Activated CD8-positive, alpha-beta memory T cell treated with anti-CD3 and anti-CD28 coated beads for 36 hours (primary cell): ENCODE data around the gene HSPB2. TPM values are rescaled to one million over a fixed set of nuclear protein-coding genes. Genes with fewer than 3 reads are reported as not detected.

ENCODE experiments used
- CTCF ChIA-PET: fragments of 350-600 bp; sonication (Branson Sonifier 250); formaldehyde crosslinking; loops from one replicate; lab custom pipeline; 2021; ENCODE audit warnings: antibody characterized with exemption; lab: Charles Lee
- POLR2A ChIA-PET: fragments of 350-600 bp; sonication (Branson Sonifier 250); formaldehyde crosslinking; loops from one replicate; lab custom pipeline; 2021; ENCODE audit warnings: antibody characterized with exemption; lab: Charles Lee
- total RNA-seq, 2 experiments: library from RNA; stranded (reverse); gene quantifications; one replicate each; pipeline ENCODE4 v1.2.3, GENCODE V29; 2021

HSPB2 gene
- total RNA-seq, 2 experiments from 2014 or later, result not detected

- ChIA-PET POLR2A (no interaction called here), CTCF (interaction anchor here (1.0 to 1.7 kb wide), 2 partner anchors 66 to 350 kb away, joined by 3 to 6 read pairs; no protein-coding TSS in a partner anchor)
Observed at GRCh38 chr11:111930472-111930871, 17.9 kb downstream of the HSPB2 start.

GRCh38 chr11:111932611-111932950 lies 20.0 kb downstream of the HSPB2 start:
- ChIA-PET POLR2A (interaction anchor here (1.6 kb wide), 1 partner anchor 62 kb away, joined by 3 read pairs; the partner anchor contains the start of gene ALG9), CTCF (interaction anchor here (0.9 to 3.1 kb wide), 8 partner anchors 13 to 64 kb away, joined by 3 to 28 read pairs (median 5); partner anchors contain the start of gene ALG9)

- ChIA-PET CTCF (interaction anchor here (1.4 to 3.1 kb wide), 3 partner anchors 10 to 48 kb away, joined by 3 to 28 read pairs (median 4); no protein-coding TSS in a partner anchor), POLR2A (interaction anchor here (1.6 kb wide), 1 partner anchor 62 kb away, joined by 3 read pairs; the partner anchor contains the start of gene ALG9)
Observed at GRCh38 chr11:111933176-111933575, 20.6 kb downstream of the HSPB2 start.

GRCh38 chr11:111933872-111934271 lies 21.3 kb downstream of the HSPB2 start:
- CTCF ChIA-PET, result interaction anchor here (1.4 to 3.1 kb wide), 4 partner anchors 9 to 47 kb away, joined by 3 to 28 read pairs (median 6); no protein-coding TSS in a partner anchor
- POLR2A ChIA-PET, result interaction anchor here (0.7 kb wide), 1 partner anchor 123 kb away, joined by 4 read pairs; no protein-coding TSS in a partner anchor

GRCh38 chr11:111934306-111934705 lies 21.8 kb downstream of the HSPB2 start:
- ChIA-PET POLR2A (interaction anchor here (0.7 kb wide), 1 partner anchor 123 kb away, joined by 4 read pairs; no protein-coding TSS in a partner anchor), CTCF (interaction anchor here (1.5 to 2.0 kb wide), 2 partner anchors 8 to 10 kb away, joined by 4 to 9 read pairs; no protein-coding TSS in a partner anchor)

- CTCF ChIA-PET, result interaction anchor here (0.6 to 3.4 kb wide), 3 partner anchors 9 to 81 kb away, joined by 3 to 17 read pairs (median 9); no protein-coding TSS in a partner anchor
- POLR2A ChIA-PET, result interaction anchor here (0.6 to 1.4 kb wide), 2 partner anchors 8 to 9 kb away, joined by 3 to 7 read pairs; no protein-coding TSS in a partner anchor
Observed at GRCh38 chr11:111935317-111936039, 22.9 kb downstream of the HSPB2 start.

- ChIA-PET CTCF (interaction anchor here (3.4 kb wide), 1 partner anchor 9 kb away, joined by 17 read pairs; no protein-coding TSS in a partner anchor), POLR2A (interaction anchor here (1.4 kb wide), 1 partner anchor 9 kb away, joined by 3 read pairs; no protein-coding TSS in a partner anchor)
Observed at GRCh38 chr11:111936040-111936540, 23.6 kb downstream of the HSPB2 start.

GRCh38 chr11:111937461-111937769 lies 24.9 kb downstream of the HSPB2 start:
- ChIA-PET POLR2A (no interaction called here), CTCF (interaction anchor here (1.4 to 3.4 kb wide), 4 partner anchors 8 to 44 kb away, joined by 3 to 17 read pairs (median 6); no protein-coding TSS in a partner anchor)

- CTCF ChIA-PET, result interaction anchor here (1.4 to 3.4 kb wide), 4 partner anchors 9 to 44 kb away, joined by 3 to 17 read pairs (median 6); no protein-coding TSS in a partner anchor
Observed at GRCh38 chr11:111937844-111938243, 25.3 kb downstream of the HSPB2 start.

GRCh38 chr11:111938687-111939160 lies 26.2 kb downstream of the HSPB2 start:
- ChIA-PET POLR2A (interaction anchor here (0.8 to 2.2 kb wide), 4 partner anchors 11 to 336 kb away, joined by 3 to 7 read pairs (median 4); partner anchors contain the start of genes DLAT and SIK2), CTCF (interaction anchor here (1.4 to 2.0 kb wide), 4 partner anchors 12 to 99 kb away, joined by 4 to 9 read pairs (median 6); no protein-coding TSS in a partner anchor)

More at GRCh38 chr11:111937844-111938243, 25.3 kb downstream of the HSPB2 start:
- POLR2A ChIA-PET, result interaction anchor here (1.0 to 2.2 kb wide), 2 partner anchors 11 to 335 kb away, joined by 3 to 7 read pairs; partner anchors contain the start of gene SIK2

- CTCF ChIA-PET, result interaction anchor here (1.4 to 1.7 kb wide), 3 partner anchors 8 to 34 kb away, joined by 4 to 6 read pairs (median 4); no protein-coding TSS in a partner anchor
- POLR2A ChIA-PET, result interaction anchor here (2.2 kb wide), 1 partner anchor 14 kb away, joined by 7 read pairs; no protein-coding TSS in a partner anchor
Observed at GRCh38 chr11:111939836-111940604, 27.5 kb downstream of the HSPB2 start.

GRCh38 chr11:111941963-111942362 lies 29.4 kb downstream of the HSPB2 start:
- POLR2A ChIA-PET, result no interaction called here
- CTCF ChIA-PET, result interaction anchor here (1.0 to 1.6 kb wide), 4 partner anchors 8 to 40 kb away, joined by 3 to 4 read pairs (median 4); no protein-coding TSS in a partner anchor

GRCh38 chr11:111942829-111943228 lies 30.3 kb downstream of the HSPB2 start:
- ChIA-PET CTCF (interaction anchor here (0.7 to 1.4 kb wide), 5 partner anchors 9 to 157 kb away, joined by 3 to 4 read pairs (median 3); no protein-coding TSS in a partner anchor), POLR2A (interaction anchor here (0.6 kb wide), 1 partner anchor 7 kb away, joined by 7 read pairs; no protein-coding TSS in a partner anchor)

- ChIA-PET CTCF (interaction anchor here (0.7 to 3.8 kb wide), 5 partner anchors 9 to 157 kb away, joined by 3 to 14 read pairs (median 5); no protein-coding TSS in a partner anchor), POLR2A (interaction anchor here (1.2 kb wide), 1 partner anchor 8 kb away, joined by 3 read pairs; no protein-coding TSS in a partner anchor)
Observed at GRCh38 chr11:111944139-111944538, 31.6 kb downstream of the HSPB2 start.

- POLR2A ChIA-PET, result interaction anchor here (1.2 kb wide), 1 partner anchor 9 kb away, joined by 3 read pairs; no protein-coding TSS in a partner anchor
- CTCF ChIA-PET, result interaction anchor here (1.1 to 3.8 kb wide), 4 partner anchors 10 to 98 kb away, joined by 3 to 14 read pairs (median 7); no protein-coding TSS in a partner anchor
Observed at GRCh38 chr11:111944651-111945051, 32.1 kb downstream of the HSPB2 start.

GRCh38 chr11:111945198-111945597 lies 32.7 kb downstream of the HSPB2 start:
- CTCF ChIA-PET, result interaction anchor here (1.8 to 3.8 kb wide), 3 partner anchors 10 to 37 kb away, joined by 5 to 14 read pairs (median 9); no protein-coding TSS in a partner anchor
- POLR2A ChIA-PET, result interaction anchor here (0.6 to 1.2 kb wide), 3 partner anchors 9 to 1948 kb away, joined by 3 to 6 read pairs (median 4); partner anchors contain the start of gene ALG9

GRCh38 chr11:111946499-111946898 lies 34.0 kb downstream of the HSPB2 start:
- POLR2A ChIA-PET, result no interaction called here
- CTCF ChIA-PET, result interaction anchor here (0.8 to 3.8 kb wide), 2 partner anchors 14 to 26 kb away, joined by 3 to 14 read pairs; no protein-coding TSS in a partner anchor
